NCI-H82 (cell line): ENCODE results near the gene PTGER3.

Experiments
- DNase-seq: peaks from one replicate; lab custom pipeline; 2025; lab: John Stamatoyannopoulos, UW

PTGER3 gene

DNA sequence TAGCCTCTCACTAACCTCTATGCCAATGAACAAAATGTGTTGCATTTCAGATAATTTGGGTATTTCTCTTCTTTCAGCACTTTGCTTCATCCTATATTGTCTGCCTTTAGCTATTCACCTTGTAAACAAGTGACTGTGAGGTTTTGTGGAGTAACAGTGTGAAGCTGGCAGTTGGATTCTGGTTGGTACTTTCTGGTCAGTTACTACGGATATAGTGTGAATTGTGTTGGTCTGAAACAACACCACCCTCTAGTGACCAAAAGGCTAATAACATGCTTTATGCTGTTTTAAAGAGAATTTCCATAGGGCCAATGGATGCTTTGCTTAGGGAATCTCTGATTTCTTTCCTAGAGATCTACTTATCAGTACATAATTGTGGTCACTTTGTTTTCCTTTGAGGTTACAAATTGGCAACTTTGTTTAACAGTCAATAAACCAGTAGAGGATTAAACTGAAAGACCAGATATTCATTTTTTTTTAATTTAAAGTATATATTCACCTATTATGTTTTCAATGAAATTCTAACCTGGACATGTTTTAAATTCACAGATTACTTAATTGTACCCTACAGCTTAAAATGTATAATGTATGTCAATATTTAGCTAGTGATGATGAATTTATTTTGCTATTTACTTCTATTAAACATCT, 2.5 kb upstream of the PTGER3 start:
- peak; percentile 86 for DNase-seq

DNA sequence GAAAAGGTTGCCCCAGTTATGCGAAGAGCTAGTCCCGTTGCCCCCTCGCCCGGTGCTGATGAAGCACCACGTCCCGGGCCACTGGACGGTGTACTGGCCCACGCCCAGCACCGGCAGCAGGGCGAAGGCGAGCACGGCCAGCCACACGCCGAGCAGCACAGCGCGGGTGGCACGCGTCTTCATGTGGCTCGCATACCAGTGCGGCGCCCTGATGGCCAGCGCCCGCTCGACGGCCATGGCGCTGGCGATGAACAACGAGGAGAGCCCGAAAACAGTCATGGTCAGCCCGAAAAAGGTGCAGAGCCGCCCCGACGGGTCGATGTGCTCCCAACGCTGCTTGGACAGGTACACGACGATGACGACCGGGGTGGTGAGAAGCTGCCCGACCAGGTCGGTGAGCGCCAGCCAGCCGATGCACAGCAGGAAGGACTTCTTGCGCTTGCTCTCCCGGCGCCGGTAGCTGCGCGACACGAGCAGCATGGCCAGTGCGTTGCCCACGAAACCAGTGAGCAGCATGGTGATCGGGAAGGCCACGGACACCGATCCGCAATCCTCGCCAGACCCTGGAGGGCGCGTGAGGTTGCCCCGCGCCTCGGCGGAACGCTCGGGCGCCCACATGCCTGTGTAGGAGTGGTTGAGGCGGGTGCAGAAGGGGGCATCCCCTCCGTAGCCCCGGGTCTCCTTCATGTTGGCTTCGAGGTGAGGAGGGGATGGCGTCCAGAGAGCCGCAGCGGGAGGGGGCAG, 553 bp downstream of the PTGER3 start:
- DNase-seq, result peak; percentile 43

DNA sequence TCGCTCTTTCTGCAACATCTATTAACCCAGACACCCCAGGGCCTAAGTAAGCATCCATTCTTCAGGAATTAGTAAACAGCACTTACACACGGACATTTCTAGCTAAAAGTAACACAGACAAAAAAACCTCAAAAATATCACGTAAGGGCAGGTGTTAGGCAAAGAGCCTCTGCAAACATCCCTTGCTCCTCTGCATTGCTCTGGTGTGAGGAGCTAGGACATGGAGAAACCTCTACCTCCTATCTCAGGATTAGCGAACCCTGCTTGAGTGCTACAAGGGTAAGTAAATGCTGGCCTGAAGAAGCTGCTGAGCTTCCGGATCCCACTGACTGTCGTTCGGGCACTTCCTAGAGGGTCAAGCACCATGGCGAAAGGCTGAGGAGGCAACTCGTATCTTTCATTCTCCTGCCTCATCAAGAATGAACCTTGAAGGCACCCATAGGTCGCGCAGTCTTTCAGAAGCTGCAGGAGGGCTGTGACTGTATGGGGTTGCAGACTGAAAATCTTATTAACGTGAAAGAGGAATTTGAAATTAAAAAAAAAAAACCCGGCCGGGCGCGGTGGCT, 2.1 kb downstream of the PTGER3 start:
- DNase-seq, result no peak

DNA sequence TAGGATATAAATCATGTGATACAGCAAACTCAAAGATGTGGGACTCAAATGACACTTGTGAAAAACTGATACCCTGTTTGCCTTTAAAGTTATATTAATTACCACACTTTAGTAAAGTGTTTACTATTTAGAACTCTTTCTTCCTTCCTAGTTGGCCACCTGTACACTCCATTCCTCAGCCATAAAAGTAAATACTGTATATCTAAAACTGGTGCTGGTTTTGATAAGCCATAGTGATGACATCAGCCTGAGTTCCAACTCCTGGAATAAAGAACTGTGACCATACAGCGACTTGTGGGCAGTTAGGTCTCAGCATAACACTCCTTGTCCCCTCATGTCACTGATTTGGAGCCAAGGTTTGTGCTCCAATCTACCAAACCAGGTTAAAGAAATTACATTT, 2.8 kb downstream of the PTGER3 start:
- no peak for DNase-seq

DNA sequence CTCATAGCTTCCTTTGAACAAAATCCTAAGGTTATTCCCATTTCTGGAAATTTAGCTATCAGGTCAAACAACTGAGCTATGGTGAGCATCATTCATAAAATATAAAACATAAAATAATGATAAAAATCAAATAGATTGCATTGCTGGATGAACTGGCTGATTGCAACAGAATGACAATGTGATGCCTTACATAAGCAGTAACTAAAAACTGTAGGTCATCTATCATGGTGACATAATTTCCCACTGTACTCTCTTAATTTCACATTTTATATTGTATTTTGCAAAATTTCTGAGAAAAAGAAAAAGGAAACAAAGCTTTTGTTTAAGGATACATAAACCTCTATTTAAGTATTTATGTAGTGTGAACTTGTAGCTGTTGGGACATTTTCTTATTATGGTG, 4.6 kb downstream of the PTGER3 start:
- no peak for DNase-seq

DNA sequence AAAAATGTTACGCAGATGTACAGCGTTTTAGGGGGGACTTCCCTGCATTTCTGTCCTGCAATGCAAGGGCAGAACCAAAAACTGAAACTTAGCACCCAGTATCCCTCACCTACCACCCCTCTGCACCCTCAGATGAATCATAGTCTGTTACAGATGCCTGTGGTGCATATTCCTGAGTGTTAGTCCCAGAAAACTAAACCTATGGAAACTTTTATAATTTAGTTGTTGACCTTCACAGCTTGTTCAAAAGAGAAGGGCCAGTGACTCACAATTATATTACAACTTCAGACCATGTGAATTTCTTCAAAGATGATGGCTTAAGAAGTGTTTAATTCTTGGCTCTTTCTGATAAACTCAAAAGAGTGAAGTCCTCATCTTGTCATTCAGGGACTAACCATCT, 5.8 kb downstream of the PTGER3 start:
- DNase-seq, result no peak

DNA sequence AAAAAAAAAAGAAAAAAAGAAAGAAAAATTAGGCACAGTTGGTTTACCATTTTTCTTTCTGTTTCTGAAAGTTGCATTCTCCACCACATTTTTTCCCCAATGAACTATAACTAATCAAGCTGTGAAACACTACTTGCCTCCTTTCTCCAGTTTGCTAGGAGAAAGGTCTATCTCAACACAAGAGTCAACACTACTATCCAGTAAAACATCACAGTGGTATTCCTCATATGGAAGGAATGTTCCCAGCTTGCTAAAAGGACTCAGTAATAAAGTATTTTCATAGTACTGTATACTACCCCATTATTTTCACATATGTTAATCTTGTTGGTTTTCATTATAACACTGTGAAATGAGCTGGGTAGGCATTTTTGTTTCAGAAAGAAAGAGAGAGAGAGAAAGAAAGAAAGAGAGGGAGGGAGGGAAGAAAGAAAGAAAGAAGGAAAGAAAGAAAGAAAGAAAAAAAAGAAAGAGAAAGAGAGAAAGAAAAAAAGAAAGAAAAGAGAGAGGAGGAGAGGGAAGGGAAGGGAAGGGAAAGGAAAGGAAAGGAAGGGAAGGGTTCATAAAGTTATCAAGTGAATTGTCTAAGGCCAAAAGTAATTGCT, 7.9 kb downstream of the PTGER3 start:
- DNase-seq, result no peak

DNA sequence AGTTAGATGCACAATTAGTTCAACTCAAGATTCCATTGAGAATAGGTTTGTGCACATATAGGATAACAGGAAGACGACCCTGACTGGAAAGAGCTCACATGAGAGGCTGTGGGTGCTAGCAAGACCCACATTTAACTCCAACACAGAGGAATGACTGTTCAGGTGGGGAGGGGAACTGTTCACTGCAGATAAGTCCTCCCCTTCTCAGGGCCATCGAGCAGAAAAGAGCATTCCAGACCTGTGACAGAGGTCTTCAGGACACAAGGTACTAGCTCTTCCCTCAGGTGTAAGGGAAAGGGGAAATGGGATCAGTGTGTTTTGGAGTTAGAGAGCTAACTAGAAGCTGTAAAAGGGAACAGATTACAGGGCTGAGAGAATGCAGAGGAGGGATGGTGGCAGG, 8.7 kb downstream of the PTGER3 start:
- DNase-seq, result no peak

DNA sequence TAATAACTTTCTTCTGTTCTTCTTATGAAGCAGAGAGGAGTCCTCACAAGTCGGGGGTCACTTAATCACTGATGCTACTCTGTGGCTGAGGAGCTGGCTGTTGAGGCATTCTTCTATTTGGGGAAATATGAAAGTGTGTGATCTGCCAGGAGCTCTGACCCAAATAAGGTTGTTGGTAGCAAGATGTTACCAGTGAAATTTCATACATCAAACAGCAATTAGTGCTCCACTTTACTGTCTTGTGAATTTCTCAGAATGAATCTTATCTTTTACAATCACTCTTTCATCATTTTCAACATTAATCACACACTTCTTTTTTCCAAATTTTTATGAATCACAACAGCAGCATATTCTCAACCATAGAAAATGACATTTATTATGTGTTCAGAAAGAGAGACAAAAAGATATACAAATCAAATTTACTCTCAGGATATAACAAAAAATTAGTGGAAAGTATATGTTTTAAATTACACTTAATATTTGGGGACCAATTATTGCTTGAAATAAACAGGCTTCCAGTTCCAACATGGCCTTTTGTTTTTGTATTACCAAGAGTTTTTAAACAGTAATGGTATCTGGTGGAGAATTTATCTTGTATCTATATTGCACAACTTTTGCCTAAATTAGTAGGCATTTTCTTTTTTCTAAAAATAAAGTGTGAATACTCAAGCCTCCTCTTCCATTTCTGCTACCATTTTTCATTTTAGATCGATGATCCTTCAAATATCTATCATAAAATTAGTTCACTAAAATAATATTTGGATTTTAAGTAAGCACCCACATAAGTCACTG, 9.6 kb downstream of the PTGER3 start:
- no peak for DNase-seq

DNA sequence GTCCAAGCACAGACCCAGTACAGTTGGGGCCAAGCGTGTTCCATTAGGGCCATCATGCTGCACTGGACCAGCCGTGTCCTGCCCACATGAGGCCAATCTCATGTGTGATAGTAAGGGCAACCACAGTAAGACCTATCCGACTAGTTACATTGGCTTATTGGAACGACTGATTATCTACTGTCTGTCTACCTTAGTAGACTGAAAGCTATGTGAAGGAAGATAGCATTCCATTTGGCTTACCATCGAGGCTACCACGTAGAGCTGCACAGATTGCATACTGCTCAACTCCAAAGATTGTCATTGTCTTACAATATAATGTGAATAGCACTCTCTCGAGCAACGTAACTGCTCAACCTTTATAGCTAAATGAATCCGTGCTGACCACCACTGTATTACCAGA, 10.6 kb downstream of the PTGER3 start:
- DNase-seq, result no peak

DNA sequence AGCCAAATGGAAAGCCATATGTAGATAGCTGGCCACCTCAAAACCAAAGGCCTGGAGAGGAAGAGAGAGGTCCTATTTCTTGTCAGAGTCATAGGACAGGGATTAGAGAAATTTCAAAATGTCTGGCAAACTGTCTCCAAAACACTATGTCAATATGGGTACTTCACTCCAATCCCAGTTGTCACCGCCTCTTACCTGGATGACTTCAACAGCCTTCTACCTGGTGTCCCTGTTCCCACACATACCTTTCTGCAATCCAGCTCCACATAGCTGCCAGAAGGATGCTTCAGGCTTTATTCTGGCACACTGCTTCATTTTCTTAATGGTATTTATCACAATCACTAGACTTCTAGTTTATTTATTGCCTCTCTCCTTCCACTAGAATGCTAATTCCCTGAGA, 14.5 kb downstream of the PTGER3 start:
- no peak for DNase-seq

DNA sequence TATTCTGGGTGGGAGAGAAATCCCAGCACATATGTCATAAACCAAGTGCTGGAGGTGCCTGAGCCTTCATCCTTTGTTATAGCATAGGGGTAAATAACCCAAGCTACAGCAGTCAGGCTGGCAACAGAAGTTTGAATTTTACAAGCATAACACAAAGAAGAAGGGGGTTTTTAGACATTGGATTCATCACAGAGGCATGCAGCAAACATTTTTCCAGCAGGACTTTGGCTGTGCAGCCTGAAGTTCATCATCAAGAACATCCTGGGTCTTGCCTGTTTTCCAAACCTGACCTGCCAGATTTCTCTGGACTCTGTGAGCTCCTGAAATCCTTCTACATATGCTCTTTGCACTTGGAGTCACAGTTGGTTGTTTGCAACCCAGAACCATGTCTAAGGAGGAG, 16.2 kb downstream of the PTGER3 start:
- no peak for DNase-seq

DNA sequence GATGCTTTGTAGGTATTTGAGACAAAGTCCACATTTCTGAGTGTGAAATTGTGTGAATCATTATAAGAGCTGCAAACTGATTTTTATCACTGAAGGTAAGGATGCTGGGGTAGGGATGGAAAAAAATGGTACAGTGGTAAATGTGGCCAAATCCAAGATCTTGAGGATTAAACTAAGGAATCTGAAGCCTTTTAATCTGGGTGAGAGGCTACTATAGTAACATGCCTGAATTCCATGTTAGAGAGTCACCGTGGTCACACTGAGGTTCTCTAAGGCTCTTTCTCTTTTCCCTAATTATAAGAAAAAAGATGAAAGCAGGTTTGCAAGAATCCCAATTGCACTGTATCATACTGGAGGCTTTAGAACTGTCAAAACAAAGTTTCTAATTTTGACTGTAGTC, 17.6 kb downstream of the PTGER3 start:
- DNase-seq, result no peak

DNA sequence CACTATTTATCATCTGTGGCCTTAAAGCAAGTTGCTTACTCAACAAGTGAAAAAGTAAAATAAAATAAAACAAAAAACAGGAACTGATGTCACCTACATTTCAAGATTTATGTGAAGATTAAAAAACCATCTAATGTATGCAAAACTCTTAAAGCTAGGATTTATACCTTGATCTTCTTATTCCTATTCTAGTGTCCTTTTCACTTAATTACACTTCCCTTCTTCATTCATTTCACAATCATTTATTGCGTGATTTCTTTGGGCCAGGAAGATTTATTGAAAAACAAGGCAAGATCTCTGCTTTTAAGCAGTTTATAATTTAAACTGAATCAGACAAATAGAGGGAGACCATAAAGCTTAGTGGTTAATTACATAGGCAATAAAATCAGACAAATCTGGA, 18.6 kb downstream of the PTGER3 start:
- no peak for DNase-seq

DNA sequence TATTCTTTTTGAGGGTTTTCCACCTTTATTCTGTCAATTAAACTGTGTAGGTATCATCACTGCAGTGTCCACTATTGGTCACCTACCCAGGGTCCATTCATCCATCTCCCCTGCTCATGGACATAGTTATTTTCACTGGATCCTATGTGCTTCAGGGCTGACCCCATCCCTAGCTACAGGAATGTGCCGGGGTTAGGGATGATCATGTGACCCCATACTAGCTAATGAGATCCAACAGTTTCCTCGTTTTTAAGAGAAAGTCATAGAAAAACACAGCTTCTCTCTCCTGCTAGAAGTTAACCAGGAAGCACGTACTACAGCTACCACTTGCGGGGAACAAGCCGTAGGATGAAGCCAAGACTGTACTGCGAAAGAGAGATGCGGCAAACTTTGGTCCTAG, 19.6 kb downstream of the PTGER3 start:
- DNase-seq, result no peak

DNA sequence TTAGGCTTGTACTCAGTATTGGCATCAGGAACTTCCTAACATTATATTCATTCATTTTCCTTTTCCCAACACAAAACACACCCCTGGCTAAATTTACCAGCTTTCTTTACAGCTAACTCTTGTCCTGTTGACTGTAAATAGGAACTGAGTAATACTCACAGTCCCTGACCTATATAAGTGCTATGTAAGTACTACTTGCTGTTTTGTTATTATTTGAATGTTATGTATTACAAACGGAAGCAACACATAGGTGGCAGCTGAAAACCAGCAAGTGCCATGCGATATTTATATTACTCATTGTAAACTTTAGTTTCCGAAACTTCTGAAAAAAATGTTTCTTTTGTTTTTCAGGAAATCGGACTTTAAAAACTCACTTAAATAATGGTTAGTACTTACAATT, 21.5 kb downstream of the PTGER3 start:
- no peak for DNase-seq

DNA sequence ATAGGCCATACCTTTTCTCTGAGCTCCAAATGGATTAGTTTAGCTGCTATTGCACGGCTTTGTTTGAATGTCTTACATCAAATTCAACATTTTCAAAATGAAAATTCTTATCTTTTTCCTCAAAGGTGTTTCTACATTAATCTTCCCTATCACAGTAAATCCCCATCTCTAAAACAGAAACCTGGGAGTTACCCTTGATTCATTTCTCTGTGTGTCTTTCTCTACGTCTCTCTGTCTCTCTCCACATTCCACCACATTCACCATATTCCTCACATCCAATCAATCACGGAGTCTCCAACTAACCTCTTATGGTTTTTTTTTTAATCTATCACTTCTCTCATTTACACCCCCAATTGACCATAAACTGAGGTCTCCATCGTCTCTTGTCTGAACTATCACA, 24.1 kb downstream of the PTGER3 start:
- no peak for DNase-seq

DNA sequence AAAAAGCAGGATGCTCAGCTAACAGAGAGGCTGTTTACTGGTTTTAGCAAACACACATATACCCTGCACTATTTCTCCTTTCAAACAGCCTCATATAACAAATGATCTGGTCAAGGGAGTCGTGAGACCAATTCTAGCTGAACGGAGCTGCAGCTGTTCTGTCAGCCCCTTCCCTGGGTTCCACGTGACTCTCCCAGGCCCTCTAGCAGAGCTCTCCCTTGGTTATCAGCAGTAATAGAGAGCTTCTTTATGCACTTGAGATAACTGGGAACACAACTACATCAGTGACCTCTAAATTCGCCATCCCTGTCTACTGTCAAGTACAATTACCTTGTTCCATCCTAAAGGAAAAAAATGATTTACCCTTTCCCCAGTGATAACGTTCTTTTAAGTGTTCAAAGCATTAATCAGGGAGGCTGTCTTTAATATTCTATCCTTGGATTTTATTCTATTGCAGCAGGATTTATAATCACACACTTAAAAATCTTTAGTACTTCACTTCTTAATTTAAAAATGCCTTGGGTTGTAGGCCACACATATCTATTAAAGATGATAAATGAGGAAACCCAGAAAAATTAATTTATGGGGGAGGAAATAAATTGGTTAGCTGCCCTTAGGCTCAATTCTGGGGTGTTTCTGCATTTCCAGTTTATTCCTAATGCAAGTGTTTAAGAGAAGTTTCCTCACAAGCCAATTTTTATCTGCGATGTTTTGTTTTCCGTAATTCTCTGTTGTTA, 28.2 kb downstream of the PTGER3 start:
- DNase-seq, result peak; percentile 50

DNA sequence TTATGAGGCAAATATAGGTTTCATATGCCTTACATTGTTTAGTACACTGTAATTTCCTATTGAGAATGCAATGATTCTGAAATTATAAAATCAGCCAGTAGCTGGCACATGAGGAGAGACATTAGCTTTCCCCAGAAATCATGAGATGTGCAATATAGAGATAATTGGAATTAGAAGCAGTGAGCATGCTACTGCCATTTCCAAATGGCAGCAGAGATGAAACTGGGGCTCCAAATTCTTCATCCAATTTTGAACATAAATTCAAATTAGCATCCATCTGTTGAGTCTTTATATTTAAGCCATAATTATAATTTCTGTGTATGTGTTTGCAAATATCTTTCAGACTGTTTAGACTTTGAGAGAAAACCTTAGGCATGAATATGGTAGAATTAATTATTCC, 28.8 kb downstream of the PTGER3 start:
- no peak for DNase-seq

DNA sequence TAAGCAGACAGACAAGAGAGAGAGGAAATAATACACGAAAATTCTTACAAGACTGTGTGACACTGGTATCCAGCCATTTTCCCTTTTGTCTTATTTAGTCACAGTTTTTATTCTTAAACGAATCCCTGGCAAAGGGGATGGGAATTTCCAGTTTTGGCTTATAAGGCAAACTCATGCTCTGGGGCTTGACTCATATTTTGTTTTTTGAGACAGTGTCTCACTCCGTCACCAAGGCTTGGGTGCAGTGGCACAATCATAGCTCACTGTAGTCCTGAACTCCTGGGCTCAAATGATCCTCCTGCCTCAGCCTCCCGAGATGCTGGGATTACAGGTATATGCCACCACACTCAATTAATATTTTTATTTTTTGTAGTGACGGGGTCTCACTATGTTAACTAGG, 31.9 kb downstream of the PTGER3 start:
- no peak for DNase-seq

DNA sequence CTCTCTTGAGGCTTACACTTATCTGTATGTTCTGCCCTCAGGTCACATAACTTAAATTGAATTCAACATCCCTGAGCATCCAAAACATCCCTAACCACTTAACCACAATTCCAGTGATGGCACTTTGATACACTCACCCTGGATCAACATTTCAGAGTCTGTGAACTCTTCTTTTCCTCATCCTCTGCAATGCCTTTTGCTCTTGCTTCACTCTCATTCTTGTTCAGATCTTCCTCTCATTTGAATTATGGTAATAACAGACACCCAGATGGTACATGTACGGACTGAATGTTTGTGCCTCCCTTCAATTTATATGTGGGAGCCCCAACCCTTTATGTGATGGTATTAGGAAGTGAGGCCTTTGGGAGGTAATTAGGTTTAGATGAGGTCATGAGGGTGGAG, 33.4 kb downstream of the PTGER3 start:
- peak; percentile 64 for DNase-seq
